NT2/D1 (cell line): ENCODE data around the gene TRIM25.

ENCODE experiments used
- SUZ12 ChIP-seq: IDR thresholded peaks from 2 replicates; pipeline ENCODE4 v1.6.1; 2011; ENCODE audit not compliant: insufficient read length, insufficient read depth; ENCODE audit errors: extremely low read depth
- YY1 ChIP-seq: IDR thresholded peaks from 2 replicates; pipeline ENCODE4 v1.6.1; 2011; ENCODE audit not compliant: insufficient read length, insufficient read depth
- ZNF274 ChIP-seq: IDR thresholded peaks from 2 replicates; pipeline ENCODE4 v1.6.1; 2011; ENCODE audit warnings: mild to moderate bottlenecking, low read depth, low read length

DNA sequence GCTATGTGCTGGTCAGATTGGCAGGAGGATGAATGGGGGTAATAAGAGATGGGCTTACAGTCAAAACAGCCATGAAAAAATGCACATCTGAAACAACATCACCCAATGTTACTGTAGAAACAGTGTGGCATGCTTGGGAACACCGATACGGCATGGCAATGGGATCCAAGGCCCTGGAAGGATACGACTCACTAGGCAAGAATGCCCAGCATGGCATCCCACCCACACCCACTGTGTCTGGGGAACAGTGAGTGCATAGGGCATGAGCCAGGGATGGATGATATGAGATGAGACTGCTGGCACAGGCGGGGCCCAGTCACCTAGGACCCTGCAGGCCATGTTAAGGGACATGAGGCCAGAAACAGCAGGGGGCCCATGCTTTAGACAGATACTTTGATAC lies 11.5 kb downstream of the TRIM25 start:
- TF ChIP-seq SUZ12 (no peak), YY1 (no peak), ZNF274 (no peak)
